GM12878 (cell line): ENCODE measurements around the gene TREML2. TPM values are rescaled to one million over a fixed set of nuclear protein-coding genes. Genes with fewer than 3 reads are reported as not detected.

Experiments
- ATAC-seq: fragments of 200-7000 bp; cut with Tn5 transposase; 3 replicates; pipeline ENCODE4 v1.9.1; 2020; ENCODE audit warnings: mild to moderate bottlenecking, moderate library complexity
- BruUV-seq: library from RNA; stranded (reverse); fragments of 400-500 nt; replicated peaks from 2 replicates; lab custom pipeline; 2021; lab: Mats Ljungman, UMichigan
- CTCF ChIA-PET: fragments of 300-600 bp; sonication (Branson Sonifier 250); formaldehyde crosslinking; extraction: SDS; loops from one replicate; lab custom pipeline; 2021; ENCODE audit warnings: inconsistent platforms; lab: Yijun Ruan, JAX
- POLR2A ChIA-PET: fragments of 350-600 bp; formaldehyde crosslinking; extraction: SDS; loops from one replicate; lab custom pipeline; 2021; ENCODE audit warnings: inconsistent platforms; lab: Charles Lee
- RAD21 ChIA-PET: fragments of 300-600 bp; sonication (Branson Sonifier 250); formaldehyde crosslinking; loops from one replicate; lab custom pipeline; 2023; ENCODE audit warnings: antibody characterized with exemption; ENCODE audit not compliant: unreplicated experiment; lab: Charles Lee
- SMC1A ChIA-PET: fragments of 300-600 bp; sonication (Branson Sonifier 250); formaldehyde crosslinking; loops from one replicate; lab custom pipeline; 2023; ENCODE audit not compliant: unreplicated experiment, uncharacterized antibody; lab: Charles Lee
- DNase-seq: peaks from one replicate; pipeline ENCODE4 v3.0.0-alpha.2; 2011; ENCODE audit warnings: low read depth, low spot score
- FAIRE-seq: peaks from 3 replicates; lab custom pipeline; 2011; peaks lifted over from hg19 to GRCh38; lab: Jason Lieb, UNC
- H2AFZ ChIP-seq: 2 replicates; pipeline ENCODE4 v1.6.0; 2011; ENCODE audit warnings: low read depth, low read length, control low read depth; ENCODE audit not compliant: control insufficient read depth
- H3K27ac ChIP-seq: 2 replicates; pipeline ENCODE4 v1.5.1; 2011; ENCODE audit warnings: control low read depth; ENCODE audit not compliant: control insufficient read depth, insufficient read depth
- H3K27me3 ChIP-seq, 2 experiments: replicated peaks in 1 of 2; 2 replicates each; pipeline versions ENCODE4 v1.6.0 to v1.6.1; 2011; ENCODE audit warnings: low read length in 1 of 2; ENCODE audit not compliant: control insufficient read depth in 2 of 2, insufficient read depth in 2 of 2
- H3K36me3 ChIP-seq, 2 experiments: 2 replicates each; pipeline ENCODE4 v1.5.1; 2011; ENCODE audit warnings: low read length in 1 of 2; ENCODE audit not compliant: control insufficient read depth in 2 of 2, insufficient read depth in 2 of 2
- H3K4me1 ChIP-seq: 2 replicates; pipeline ENCODE4 v1.6.1; 2011; ENCODE audit warnings: mild to moderate bottlenecking, low read length, moderate library complexity, mixed read lengths; ENCODE audit not compliant: control insufficient read depth, insufficient read depth
- H3K4me2 ChIP-seq: 2 replicates; pipeline ENCODE4 v1.6.0; 2011; ENCODE audit warnings: control low read depth; ENCODE audit not compliant: control insufficient read depth, insufficient read depth
- H3K4me3 ChIP-seq: fragments of 200-600 bp; sonication (generic); 2 replicates; pipeline ENCODE4 v1.5.1; 2016
- H3K79me2 ChIP-seq: 2 replicates; pipeline ENCODE4 v1.6.0; 2011; ENCODE audit warnings: low read length; ENCODE audit not compliant: control insufficient read depth, insufficient read depth
- H3K9ac ChIP-seq: 2 replicates; pipeline ENCODE4 v1.8.0; 2011; ENCODE audit warnings: low read length, control low read depth, mixed read lengths; ENCODE audit not compliant: control insufficient read depth, insufficient read depth
- H3K9me3 ChIP-seq: replicated peaks from 3 replicates; pipeline ENCODE4 v1.5.1; 2011; ENCODE audit warnings: mild to moderate bottlenecking, low read length; ENCODE audit not compliant: control insufficient read depth, insufficient read depth
- H4K20me1 ChIP-seq: 2 replicates; pipeline ENCODE4 v1.6.0; 2011; ENCODE audit not compliant: control insufficient read depth, insufficient read depth
- CBX5 ChIP-seq: sonication (generic); IDR thresholded peaks from 2 replicates; pipeline ENCODE4 v1.6.1; 2016; ENCODE audit warnings: low read depth, moderate library complexity, mild to moderate bottlenecking, inconsistent platforms
- EGR1 ChIP-seq, 2 experiments: IDR thresholded peaks; 1 replicate in 1 of 2; 2 replicates in 1 of 2; pipeline ENCODE4 v1.6.1; 2011 to 2012; ENCODE audit warnings: low read depth in 2 of 2, low read length in 2 of 2, borderline replicate concordance in 1 of 2, mild to moderate bottlenecking in 1 of 2, moderate library complexity in 1 of 2
- PRDM15 ChIP-seq: fragments of 450-650 bp; formaldehyde crosslinking; IDR thresholded peaks from 2 replicates; pipeline ENCODE4 v1.4.0; 2020; ENCODE audit warnings: mild to moderate bottlenecking, moderate library complexity
- WGBS: methylation state at CpG from one replicate; pipeline ENCODE4 v1.1.6; 2016; ENCODE audit warnings: low lambda C conversion rate; ENCODE audit not compliant: insufficient replicate concordance, insufficient coverage; ENCODE audit errors: missing lambda C conversion rate; 5-methylcytosine and 5-hydroxymethylcytosine counted together
- in situ Hi-C: fragments of 300-500 bp; cut with MboI; formaldehyde crosslinking; loops from 9 replicates; pipeline ENCODE4 v1.14.3; 2018; ENCODE audit warnings: mixed read lengths
- intact Hi-C: fragments of 100-400 bp; cut with micrococcal nuclease; formaldehyde crosslinking; loops from one replicate; pipeline ENCODE4 v1.14.2; 2022; ENCODE audit not compliant: unreplicated experiment
- polyA plus RNA-seq, 11 experiments: library from polyadenylated mRNA; depleted of rRNA in 4 of 11; unstranded in 6 of 11; stranded (reverse) in 5 of 11; fragments of >200 nt; fragmentation: Nextera tagmentation in 4 of 11; fragmentation: Illumina TruSeq in 1 of 11; extraction: Ambion mirVana in 4 of 11; extraction: Trizol in 1 of 11; gene quantifications; 1 replicate in 1 of 11; 2 replicates in 10 of 11; pipeline versions ENCODE4 v1.2.1 to v1.2.3, GENCODE V29; 2011 to 2016; ENCODE audit warnings: inconsistent platforms in 2 of 11, missing spikeins in 2 of 11, low read depth in 1 of 11
- total RNA-seq, 4 experiments: library from RNA; depleted of rRNA in 3 of 4; stranded (reverse); fragments of >200 nt in 3 of 4; fragmentation: Illumina TruSeq in 1 of 4; extraction: Trizol in 1 of 4; gene quantifications; 2 replicates each; pipeline versions ENCODE4 v1.2.1 to v1.2.3, GENCODE V29; 2013 to 2021

TREML2 gene
- total and polyA plus RNA-seq, 10 of the 15 experiments (the other 5 are each of a cell fraction or from before 2014, with no cell fraction given) = 0.49 to 9.1 (median 7.3) TPM

- CTCF ChIA-PET = interaction anchor here (1.1 to 1.8 kb wide), 5 partner anchors 9 to 128 kb away, joined by 3 to 6 read pairs (median 3); partner anchors contain the start of gene TREML1
- FAIRE-seq (no peak), ATAC-seq (no peak), DNase-seq (no peak)
- H3K4me2 ChIP-seq = no peak overlapping the region
- TF ChIP-seq PRDM15 (CRISPR knock-in tag) = no peak
- TF ChIP-seq EGR1 (IDR thresholded peaks at IDR 0.05; ENCODE audit: borderline replicate concordance in 1 of 2, low read depth in 2 of 2, low read length in 2 of 2) = no peak
- TF ChIP-seq CBX5 = peak; percentile 56; the same call in 1 of the 2 replicates
- intact Hi-C loops = loop anchor here (5.0 kb wide), 1 partner anchor 127 kb away; no protein-coding TSS in a partner anchor
- H3K27me3 ChIP-seq = no peaks in the 10 kb centered on the region; a peak in 1 of 4 replicates
- H3K79me2 ChIP-seq = no peaks in the 10 kb centered on the region
- H3K9ac ChIP-seq = no peak overlapping the region
- 100% methylated on average over 2 of the region's 2 CpGs for WGBS
- H2AFZ ChIP-seq = no peak overlapping the region
- POLR2A ChIA-PET = no interaction called here
- no peak overlapping the region for H3K27ac ChIP-seq
- no peak overlapping the region for H3K4me3 ChIP-seq
- BruUV-seq = no TSS peak
- peaks cover 17% of the 10 kb centered on the region for H3K9me3 ChIP-seq
- in situ Hi-C loops = no loop called here
- H3K36me3 ChIP-seq = peaks cover 0 to 4% of the 10 kb centered on the region in 2 experiments; a peak in 2 of 4 replicates
- SMC1A ChIA-PET = interaction anchor here (0.6 to 2.1 kb wide), 3 partner anchors 8 to 128 kb away, joined by 3 to 5 read pairs (median 3); no protein-coding TSS in a partner anchor
- RAD21 ChIA-PET = no interaction called here
- no peaks in the 10 kb centered on the region for H3K4me1 ChIP-seq
- no peaks in the 10 kb centered on the region for H4K20me1 ChIP-seq
These were observed 11.0 kb downstream of the TREML2 start for GRCh38 chr6:41189967-41190366.
